HL-60 (cell line): ENCODE data around the gene SBK1.
A peak's percentile ranks its signal among the peaks of the same experiment; 100 is the strongest.
"Not testable (repeated sequence)": the region's sequence is repeated elsewhere in the genome, so short reads cannot be mapped to it uniquely, and the experiment has no call there.

Experiments
- DNase-seq, 2 experiments: peaks; one replicate each; pipeline ENCODE4 v3.0.0-alpha.2; 2010 to 2020; ENCODE audit warnings: low read depth in 1 of 2, low spot score in 1 of 2
- H3K27ac ChIP-seq: fragments of 250-450 bp; sonication (Bioruptor Pico); replicated peaks from 2 replicates; pipeline ENCODE4 v1.5.1; 2020; ENCODE audit warnings: mild to moderate bottlenecking, moderate library complexity
- H3K27me3 ChIP-seq: fragments of 250-450 bp; sonication (Bioruptor Pico); 2 replicates; pipeline ENCODE4 v1.5.1; 2021; ENCODE audit warnings: mild to moderate bottlenecking, moderate library complexity; ENCODE audit not compliant: insufficient read depth, poor library complexity, severe bottlenecking
- H3K4me3 ChIP-seq: replicated peaks from 2 replicates; pipeline ENCODE4 v1.5.1; 2011; ENCODE audit warnings: mild to moderate bottlenecking, control low read depth, low read length; ENCODE audit not compliant: insufficient read depth
- CTCF ChIP-seq: IDR thresholded peaks from one replicate; pipeline ENCODE4 v1.5.1; 2011; ENCODE audit warnings: low read length, control low read depth, inconsistent platforms; ENCODE audit not compliant: insufficient read depth
- GABPA ChIP-seq: IDR thresholded peaks from 2 replicates; pipeline ENCODE4 v1.6.1; 2012; ENCODE audit warnings: low read depth
- POLR2AphosphoS5 ChIP-seq: IDR thresholded peaks from 2 replicates; pipeline ENCODE4 v1.6.1; 2012; ENCODE audit warnings: low read depth
- REST ChIP-seq: IDR thresholded peaks from 2 replicates; pipeline ENCODE4 v1.6.1; 2012; ENCODE audit warnings: low read depth; ENCODE audit not compliant: insufficient replicate concordance
- SPI1 ChIP-seq: IDR thresholded peaks from 2 replicates; pipeline ENCODE4 v1.6.1; 2012; ENCODE audit warnings: low read depth, mild to moderate bottlenecking, borderline replicate concordance
- long read RNA-seq: library from polyadenylated mRNA; unstranded; transcript quantifications from one replicate; pipeline ENCODE4 v2.0.0, GENCODE V29; 2020

Gene SBK1
- long read RNA-seq: 0 reads

- Histone ChIP-seq H3K4me3 (peak within 1 kb of the TSS; percentile 41), H3K27ac (no peak within 1 kb of the TSS), H3K27me3 (peaks cover 18% of the 10 kb centered on the region)
- DNase-seq: peak; percentile 30 to 45
- TF ChIP-seq GABPA (no peak), SPI1 (no peak), REST (no peak), POLR2AphosphoS5 (no peak), CTCF (no peak)
These were observed at the start of gene SBK1 for GRCh38 chr16:28291651-28292626. Gene SBK1, plus strand, starts transcription at chr16:28292525. Its CDS starts 24,867 bp downstream, at chr16:28317392.

- DNase-seq, H3K27ac ChIP-seq, H3K27me3 ChIP-seq, H3K4me3 ChIP-seq: not testable (repeated sequence)
These were observed 42.8 kb upstream of the SBK1 start for GRCh38 chr16:28249483-28249882.

- TF ChIP-seq REST (no peak), CTCF (no peak), SPI1 (no peak), POLR2AphosphoS5 (no peak), GABPA (no peak)
- DNase-seq: no peak
These were observed 41.3 kb upstream of the SBK1 start for GRCh38 chr16:28250999-28251398.

GRCh38 chr16:28254158-28254557 is 38.2 kb upstream of the SBK1 start:
- Histone ChIP-seq H3K27me3 (no peaks in the 10 kb centered on the region), H3K4me3 (no peak overlapping the region), H3K27ac (no peak overlapping the region)
- no peak for DNase-seq
- TF ChIP-seq GABPA: no peak

More at GRCh38 chr16:28250999-28251398, 41.3 kb upstream of the SBK1 start:
- Histone ChIP-seq H3K27ac (no peak overlapping the region), H3K4me3 (no peak overlapping the region), H3K27me3 (no peaks in the 10 kb centered on the region)

- no peak overlapping the region for H3K4me3 ChIP-seq
- H3K27ac ChIP-seq: no peak overlapping the region
- no peaks in the 10 kb centered on the region for H3K27me3 ChIP-seq
- DNase-seq: no peak
- no peak for TF ChIP-seq CTCF
- TF ChIP-seq POLR2AphosphoS5: no peak
- TF ChIP-seq SPI1: no peak
- no peak for TF ChIP-seq GABPA
- no peak for TF ChIP-seq REST
These were observed 36.5 kb upstream of the SBK1 start for GRCh38 chr16:28255838-28256237.
